ENCODE measurements around the gene SRGAP1. TPM values are rescaled to one million over a fixed set of nuclear protein-coding genes. Genes with fewer than 3 reads are reported as not detected.
"Not testable (repeated sequence)": the region's sequence is repeated elsewhere in the genome, so short reads cannot be mapped to it uniquely, and the experiment has no call there.

SRGAP1 gene
- polyA plus RNA-seq, 2 donors = 1.4 to 3.2 TPM

DNA sequence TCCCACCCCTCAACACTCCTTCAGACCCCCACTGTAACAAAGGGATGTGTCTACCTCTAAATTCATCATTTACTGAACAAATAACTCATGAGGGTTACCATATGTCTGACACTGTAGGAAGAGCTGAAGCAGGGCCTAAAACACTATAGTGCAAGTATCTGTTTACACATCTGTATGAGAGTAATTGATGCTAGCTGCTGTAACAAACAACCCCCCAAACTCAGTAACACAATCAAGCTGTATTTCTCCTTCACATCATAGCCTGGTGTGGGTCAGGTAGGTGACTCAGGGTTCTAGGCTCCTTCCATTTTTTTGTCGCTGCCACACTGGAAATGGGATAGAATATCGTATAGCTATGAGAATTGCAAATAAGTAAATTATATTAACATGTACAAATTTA is 312.6 kb downstream of the SRGAP1 start:
- Histone ChIP-seq H3K36me3 (ENCODE audit: control insufficient read depth in 2 of 2, insufficient read depth in 2 of 2, low read length in 1 of 2) (no peaks in the 10 kb centered on the region), H3K27ac (ENCODE audit: low read depth in 2 of 2, low read length in 1 of 2) (no peak overlapping the region), H3K9me3 (ENCODE audit: control insufficient read depth in 2 of 2, insufficient read depth in 1 of 2, low read depth in 1 of 2, low read length in 1 of 2) (no peaks in the 10 kb centered on the region), H3K27me3 (ENCODE audit: control insufficient read depth in 1 of 2, insufficient read depth in 2 of 2, low read length in 2 of 2) (no peaks in the 10 kb centered on the region), H3K4me3 (ENCODE audit: low read depth in 1 of 2, low read length in 2 of 2) (no peak overlapping the region), H3K4me1 (ENCODE audit: control insufficient read depth in 2 of 2, insufficient read depth in 2 of 2, low read length in 1 of 2) (no peaks in the 10 kb centered on the region)
- 95 to 96% methylated on average over 2 of the region's 2 CpGs for WGBS, 2 donors

DNA sequence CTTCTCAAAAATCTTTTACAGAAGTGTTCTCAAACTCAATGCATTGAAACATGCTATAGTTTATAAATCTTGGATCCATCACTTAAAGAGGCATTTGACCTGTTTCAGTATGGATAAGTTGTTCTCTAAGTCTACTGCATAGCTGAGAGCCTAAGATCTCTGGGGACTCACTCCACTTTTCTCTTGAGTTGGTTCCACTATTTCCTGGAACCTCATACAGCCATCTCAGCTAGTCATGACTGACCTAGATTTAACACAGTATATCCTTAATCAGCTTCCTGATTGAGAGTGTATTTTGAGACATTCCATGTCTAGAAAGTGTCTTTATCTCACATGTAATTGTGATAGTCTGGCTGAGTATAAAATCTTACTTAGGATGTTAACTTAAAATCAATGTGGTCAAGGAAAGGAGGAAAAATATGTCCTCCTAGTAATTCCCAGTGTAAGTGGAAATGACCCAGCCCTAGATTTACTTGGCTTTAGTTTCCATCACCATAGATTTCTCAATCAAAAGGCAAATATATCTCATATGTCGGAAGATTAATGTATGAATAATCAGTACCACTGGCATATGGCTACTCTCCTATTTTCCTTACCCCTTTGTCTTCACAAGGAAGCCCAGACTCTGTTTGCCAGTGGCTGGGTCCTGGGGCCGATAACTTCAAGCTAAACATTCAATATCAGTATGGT is 315.7 kb downstream of the SRGAP1 start:
- WGBS, 2 donors = 68 to 69% methylated on average over 2 of the region's 2 CpGs
- H3K4me1 ChIP-seq (ENCODE audit: control insufficient read depth in 2 of 2, insufficient read depth in 2 of 2, low read length in 1 of 2) = no peaks in the 10 kb centered on the region
- H3K9me3 ChIP-seq (ENCODE audit: control insufficient read depth in 2 of 2, insufficient read depth in 1 of 2, low read depth in 1 of 2, low read length in 1 of 2) = no peaks in the 10 kb centered on the region
- H3K27ac ChIP-seq (ENCODE audit: low read depth in 2 of 2, low read length in 1 of 2) = no peak overlapping the region
- H3K36me3 ChIP-seq (ENCODE audit: control insufficient read depth in 2 of 2, insufficient read depth in 2 of 2, low read length in 1 of 2) = no peaks in the 10 kb centered on the region
- no peaks in the 10 kb centered on the region for H3K27me3 ChIP-seq (ENCODE audit: control insufficient read depth in 1 of 2, insufficient read depth in 2 of 2, low read length in 2 of 2)
- no peak overlapping the region for H3K4me3 ChIP-seq (ENCODE audit: low read depth in 1 of 2, low read length in 2 of 2)

- WGBS, 2 donors = 51 to 69% methylated on average over 2 of the region's 2 CpGs
- Histone ChIP-seq H3K27ac (ENCODE audit: low read depth in 2 of 2, low read length in 1 of 2) (no peak overlapping the region), H3K4me1 (ENCODE audit: control insufficient read depth in 2 of 2, insufficient read depth in 2 of 2, low read length in 1 of 2) (no peaks in the 10 kb centered on the region), H3K27me3 (ENCODE audit: control insufficient read depth in 1 of 2, insufficient read depth in 2 of 2, low read length in 2 of 2) (no peaks in the 10 kb centered on the region), H3K9me3 (ENCODE audit: control insufficient read depth in 2 of 2, insufficient read depth in 1 of 2, low read depth in 1 of 2, low read length in 1 of 2) (no peaks in the 10 kb centered on the region), H3K4me3 (ENCODE audit: low read depth in 1 of 2, low read length in 2 of 2) (no peak overlapping the region), H3K36me3 (ENCODE audit: control insufficient read depth in 2 of 2, insufficient read depth in 2 of 2, low read length in 1 of 2) (no peaks in the 10 kb centered on the region)
Measured at GRCh38 chr12:64160711-64161060, 316.2 kb downstream of the SRGAP1 start.

GRCh38 chr12:64166606-64167005 is 322.1 kb downstream of the SRGAP1 start:
- H3K9me3 ChIP-seq (ENCODE audit: control insufficient read depth in 2 of 2, insufficient read depth in 1 of 2, low read depth in 1 of 2, low read length in 1 of 2); H3K4me1 ChIP-seq (ENCODE audit: control insufficient read depth in 2 of 2, insufficient read depth in 2 of 2, low read length in 1 of 2); H3K27me3 ChIP-seq (ENCODE audit: control insufficient read depth in 1 of 2, insufficient read depth in 2 of 2, low read length in 2 of 2); H3K36me3 ChIP-seq (ENCODE audit: control insufficient read depth in 2 of 2, insufficient read depth in 2 of 2, low read length in 1 of 2); H3K27ac ChIP-seq (ENCODE audit: low read depth in 2 of 2, low read length in 1 of 2); H3K4me3 ChIP-seq (ENCODE audit: low read depth in 1 of 2, low read length in 2 of 2): not testable (repeated sequence)
- 81 to 84% methylated on average over 3 of the region's 3 CpGs for WGBS, 2 donors

- H3K27me3 ChIP-seq (ENCODE audit: control insufficient read depth in 1 of 2, insufficient read depth in 2 of 2, low read length in 2 of 2); H3K4me3 ChIP-seq (ENCODE audit: low read depth in 1 of 2, low read length in 2 of 2); H3K27ac ChIP-seq (ENCODE audit: low read depth in 2 of 2, low read length in 1 of 2); H3K36me3 ChIP-seq (ENCODE audit: control insufficient read depth in 2 of 2, insufficient read depth in 2 of 2, low read length in 1 of 2); H3K4me1 ChIP-seq (ENCODE audit: control insufficient read depth in 2 of 2, insufficient read depth in 2 of 2, low read length in 1 of 2); H3K9me3 ChIP-seq (ENCODE audit: control insufficient read depth in 2 of 2, insufficient read depth in 1 of 2, low read depth in 1 of 2, low read length in 1 of 2): not testable (repeated sequence)
- WGBS, 2 donors = 94 to 95% methylated on average over 1 of the region's 1 CpG
Measured at GRCh38 chr12:64167041-64167440, 322.5 kb downstream of the SRGAP1 start.

DNA sequence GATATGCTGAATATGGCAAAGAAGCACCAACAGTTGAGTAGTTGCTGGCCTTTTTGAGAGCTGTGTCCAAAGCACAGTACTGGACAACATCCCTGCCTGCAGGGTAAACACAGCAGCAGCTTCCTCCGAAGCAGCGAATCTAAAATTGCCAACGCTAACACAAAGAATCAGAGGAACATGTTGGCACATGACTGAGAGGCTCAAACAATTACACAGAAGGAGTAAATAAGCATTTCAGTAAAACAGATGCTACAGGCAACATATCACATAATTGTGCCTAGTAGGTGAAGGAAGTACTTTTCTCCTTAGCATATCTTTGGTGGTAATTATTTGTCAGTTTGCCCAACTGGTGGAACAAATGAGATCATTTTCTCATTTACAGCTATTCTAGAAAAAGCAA is 325.5 kb downstream of the SRGAP1 start:
- Histone ChIP-seq H3K4me1 (ENCODE audit: control insufficient read depth in 2 of 2, insufficient read depth in 2 of 2, low read length in 1 of 2) (no peaks in the 10 kb centered on the region), H3K27me3 (ENCODE audit: control insufficient read depth in 1 of 2, insufficient read depth in 2 of 2, low read length in 2 of 2) (no peaks in the 10 kb centered on the region), H3K36me3 (ENCODE audit: control insufficient read depth in 2 of 2, insufficient read depth in 2 of 2, low read length in 1 of 2) (no peaks in the 10 kb centered on the region), H3K4me3 (ENCODE audit: low read depth in 1 of 2, low read length in 2 of 2) (no peak overlapping the region), H3K27ac (ENCODE audit: low read depth in 2 of 2, low read length in 1 of 2) (no peak overlapping the region), H3K9me3 (ENCODE audit: control insufficient read depth in 2 of 2, insufficient read depth in 1 of 2, low read depth in 1 of 2, low read length in 1 of 2) (no peaks in the 10 kb centered on the region)
- 42 to 50% methylated on average over 3 of the region's 3 CpGs for WGBS, 2 donors

- no peaks in the 10 kb centered on the region for H3K4me1 ChIP-seq (ENCODE audit: control insufficient read depth in 2 of 2, insufficient read depth in 2 of 2, low read length in 1 of 2)
- no peak overlapping the region for H3K4me3 ChIP-seq (ENCODE audit: low read depth in 1 of 2, low read length in 2 of 2)
- 65 to 75% methylated on average over 3 of the region's 3 CpGs for WGBS, 2 donors
- H3K9me3 ChIP-seq (ENCODE audit: control insufficient read depth in 2 of 2, insufficient read depth in 1 of 2, low read depth in 1 of 2, low read length in 1 of 2) = no peaks in the 10 kb centered on the region
- H3K27me3 ChIP-seq (ENCODE audit: control insufficient read depth in 1 of 2, insufficient read depth in 2 of 2, low read length in 2 of 2) = no peaks in the 10 kb centered on the region
- H3K36me3 ChIP-seq (ENCODE audit: control insufficient read depth in 2 of 2, insufficient read depth in 2 of 2, low read length in 1 of 2) = no peaks in the 10 kb centered on the region
- no peak overlapping the region for H3K27ac ChIP-seq (ENCODE audit: low read depth in 2 of 2, low read length in 1 of 2)
Measured at GRCh38 chr12:64170730-64171129, 326.2 kb downstream of the SRGAP1 start.

GRCh38 chr12:64171715-64172114 is 327.2 kb downstream of the SRGAP1 start:
- H3K27me3 ChIP-seq (ENCODE audit: control insufficient read depth in 1 of 2, insufficient read depth in 2 of 2, low read length in 2 of 2) = no peaks in the 10 kb centered on the region
- WGBS, 2 donors = 38 to 79% methylated on average over 1 of the region's 1 CpG
- no peaks in the 10 kb centered on the region for H3K4me1 ChIP-seq (ENCODE audit: control insufficient read depth in 2 of 2, insufficient read depth in 2 of 2, low read length in 1 of 2)
- no peaks in the 10 kb centered on the region for H3K9me3 ChIP-seq (ENCODE audit: control insufficient read depth in 2 of 2, insufficient read depth in 1 of 2, low read depth in 1 of 2, low read length in 1 of 2)
- H3K4me3 ChIP-seq (ENCODE audit: low read depth in 1 of 2, low read length in 2 of 2) = no peak overlapping the region
- H3K27ac ChIP-seq (ENCODE audit: low read depth in 2 of 2, low read length in 1 of 2) = no peak overlapping the region
- no peaks in the 10 kb centered on the region for H3K36me3 ChIP-seq (ENCODE audit: control insufficient read depth in 2 of 2, insufficient read depth in 2 of 2, low read length in 1 of 2)

DNA sequence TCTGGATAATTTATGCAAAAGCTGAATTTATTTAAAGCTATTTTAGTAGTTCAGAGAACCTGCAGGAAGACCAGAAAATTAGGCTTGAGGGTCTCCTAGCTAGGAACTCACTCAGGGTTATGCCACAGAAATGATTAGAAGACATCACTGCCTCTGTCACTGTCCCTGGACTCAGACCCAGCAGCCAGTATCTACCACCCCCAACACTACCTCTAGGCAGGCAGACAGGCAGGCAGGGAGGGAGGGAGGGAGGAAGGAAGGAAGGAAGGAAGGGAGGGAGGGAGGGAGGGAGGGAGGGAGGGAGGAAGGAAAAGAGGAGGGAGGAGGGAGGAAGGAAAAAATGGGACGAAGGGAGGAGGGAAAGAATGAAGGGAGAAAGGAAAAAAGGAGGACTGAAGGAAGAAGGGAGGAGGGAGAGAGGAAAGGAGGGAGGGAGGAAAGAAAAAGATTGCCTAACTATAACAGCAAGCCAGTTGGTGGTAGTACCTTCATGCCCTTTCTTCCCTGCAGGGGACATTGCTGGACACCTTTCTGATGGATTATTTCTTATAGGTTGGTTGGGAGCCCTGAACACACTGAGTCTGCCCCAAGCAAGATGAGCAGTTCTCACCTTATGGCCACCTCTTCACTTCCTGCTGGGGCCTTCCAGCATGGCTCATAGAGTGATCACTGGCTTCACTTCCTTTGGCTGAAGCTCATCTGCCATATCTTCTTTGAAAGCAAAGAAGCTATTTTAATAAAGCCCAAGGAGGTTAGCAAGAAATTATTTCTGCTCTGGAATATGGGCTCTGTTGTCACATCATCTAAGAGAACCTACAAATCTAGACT is 327.9 kb downstream of the SRGAP1 start:
- Histone ChIP-seq H3K36me3 (ENCODE audit: control insufficient read depth in 2 of 2, insufficient read depth in 2 of 2, low read length in 1 of 2) (no peaks in the 10 kb centered on the region), H3K27me3 (ENCODE audit: control insufficient read depth in 1 of 2, insufficient read depth in 2 of 2, low read length in 2 of 2) (no peaks in the 10 kb centered on the region), H3K27ac (ENCODE audit: low read depth in 2 of 2, low read length in 1 of 2) (no peak overlapping the region), H3K4me3 (ENCODE audit: low read depth in 1 of 2, low read length in 2 of 2) (no peak overlapping the region), H3K4me1 (ENCODE audit: control insufficient read depth in 2 of 2, insufficient read depth in 2 of 2, low read length in 1 of 2) (no peaks in the 10 kb centered on the region), H3K9me3 (ENCODE audit: control insufficient read depth in 2 of 2, insufficient read depth in 1 of 2, low read depth in 1 of 2, low read length in 1 of 2) (no peaks in the 10 kb centered on the region)
- WGBS, 2 donors = 36 to 65% methylated on average over 1 of the region's 1 CpG

DNA sequence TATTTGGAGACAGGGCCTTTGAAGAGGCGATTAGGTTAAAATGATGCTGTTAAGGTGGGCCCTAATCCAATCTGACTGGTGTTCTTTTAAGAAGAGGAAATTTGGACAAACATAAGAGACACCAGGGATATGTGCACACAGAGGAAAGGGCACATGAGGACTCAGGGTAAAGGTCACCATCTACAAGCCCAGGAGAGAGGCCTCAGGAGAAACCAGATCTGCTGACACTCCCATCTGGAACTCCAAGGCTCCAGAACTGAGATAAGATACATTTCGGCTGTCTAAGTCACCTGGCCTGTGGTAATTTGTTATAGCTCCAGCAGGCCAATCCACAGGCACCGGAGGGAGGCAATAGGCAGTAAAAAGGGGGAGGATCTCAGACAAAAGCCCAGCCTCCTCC is 329.0 kb downstream of the SRGAP1 start:
- WGBS, 2 donors = 84 to 94% methylated on average over 3 of the region's 3 CpGs
- Histone ChIP-seq H3K27ac (ENCODE audit: low read depth in 2 of 2, low read length in 1 of 2) (no peak overlapping the region), H3K4me3 (ENCODE audit: low read depth in 1 of 2, low read length in 2 of 2) (no peak overlapping the region), H3K36me3 (ENCODE audit: control insufficient read depth in 2 of 2, insufficient read depth in 2 of 2, low read length in 1 of 2) (no peaks in the 10 kb centered on the region), H3K9me3 (ENCODE audit: control insufficient read depth in 2 of 2, insufficient read depth in 1 of 2, low read depth in 1 of 2, low read length in 1 of 2) (no peaks in the 10 kb centered on the region), H3K4me1 (ENCODE audit: control insufficient read depth in 2 of 2, insufficient read depth in 2 of 2, low read length in 1 of 2) (no peaks in the 10 kb centered on the region), H3K27me3 (ENCODE audit: control insufficient read depth in 1 of 2, insufficient read depth in 2 of 2, low read length in 2 of 2) (no peaks in the 10 kb centered on the region)

All from esophagus (tissue), 2 donors.